Colonic mucosa (tissue), 4 donors: ENCODE results near the gene MYOM3. TPM values are rescaled to one million over a fixed set of nuclear protein-coding genes. Genes with fewer than 3 reads are reported as not detected.

Experiments used
- DNase-seq: peaks from one replicate; pipeline ENCODE4 v3.0.0-alpha.2; 2020
- H3K27ac ChIP-seq: fragments of 200-600 bp; one replicate; pipeline ENCODE4 v1.8.0; 2021
- H3K27me3 ChIP-seq: fragments of 200-600 bp; one replicate; pipeline ENCODE4 v1.8.0; 2021
- H3K36me3 ChIP-seq: fragments of 200-600 bp; one replicate; pipeline ENCODE4 v1.8.0; 2021
- H3K4me1 ChIP-seq: fragments of 200-600 bp; one replicate; pipeline ENCODE4 v1.8.0; 2021; ENCODE audit warnings: mild to moderate bottlenecking
- H3K4me3 ChIP-seq: fragments of 200-600 bp; one replicate; pipeline ENCODE4 v1.8.0; 2021
- H3K9ac ChIP-seq, 2 donors: one replicate each; pipeline ENCODE4 v1.7.0; 2013; ENCODE audit warnings: control low read depth in 2 of 2, low read depth in 2 of 2, low read length in 2 of 2
- H3K9me3 ChIP-seq: fragments of 200-600 bp; one replicate; pipeline ENCODE4 v1.8.0; 2021
- intact Hi-C: fragments of 100-400 bp; cut with DNase I; formaldehyde crosslinking; loops from one replicate; pipeline ENCODE4 v1.14.1; 2022
- total RNA-seq, 2 donors: library from RNA; stranded (reverse); fragmentation: NEBNext Ultra II Directional in 1 of 2; extraction: Animal tissue kit (Norgen Biotek cat#: 25700) in 1 of 2; gene quantifications; one replicate each; pipeline ENCODE4 v1.2.1, GENCODE V29; 2021
- TF ChIP-seq, protein P1 (sequence below): fragments of 200-600 bp; IDR thresholded peaks from one replicate; pipeline ENCODE4 v1.8.0; 2022; ENCODE audit warnings: antibody characterized with exemption, mild to moderate bottlenecking
- donor health status: healthy.
- donor health status: DM: no; HTN: no; CAD: no.
- donor health status: DM: no; HTN: no; CAD: no.

MYOM3 gene
- total RNA-seq, 2 donors from 2014 or later: 1.8 to 3.3 TPM

DNA sequence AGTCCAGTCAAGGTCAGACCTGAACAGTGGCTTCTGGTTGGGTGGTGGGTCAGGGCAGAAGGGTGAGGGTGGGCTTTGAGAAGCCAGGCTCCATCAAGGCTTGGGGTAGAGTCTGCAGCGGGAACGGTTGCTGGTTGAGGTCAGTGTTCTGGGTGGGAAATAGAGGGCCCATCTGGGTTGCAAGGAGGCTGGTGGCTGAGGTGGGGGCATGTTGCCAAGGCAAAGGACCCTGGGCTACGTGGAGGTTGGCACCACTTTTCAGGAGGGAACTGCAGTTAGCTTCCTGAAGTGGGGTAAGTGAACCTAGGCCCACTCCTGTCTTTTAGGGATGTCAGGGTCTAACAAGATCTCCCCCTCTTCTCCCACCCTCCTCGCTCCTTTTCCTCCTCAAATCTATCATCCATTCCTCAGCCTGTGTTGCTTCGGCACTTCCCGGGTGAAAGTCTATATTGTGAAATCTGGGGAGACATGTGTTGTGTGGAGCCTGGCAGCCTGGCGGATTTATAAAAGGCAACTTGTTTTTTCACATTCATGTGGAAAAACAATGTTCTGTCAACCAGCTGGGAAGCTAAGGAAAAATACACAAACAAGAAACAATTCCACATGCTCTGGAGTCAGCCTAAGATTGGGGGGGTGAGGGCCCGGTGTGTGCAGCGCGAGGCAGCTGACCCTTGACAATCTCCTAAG, 29.5 kb upstream of the MYOM3 start:
- H3K4me3 ChIP-seq: no peak overlapping the region
- H3K9ac ChIP-seq: no peak overlapping the region
- no peaks in the 10 kb centered on the region for H3K9me3 ChIP-seq
- H3K36me3 ChIP-seq: no peaks in the 10 kb centered on the region
- TF ChIP-seq, protein P1, sequence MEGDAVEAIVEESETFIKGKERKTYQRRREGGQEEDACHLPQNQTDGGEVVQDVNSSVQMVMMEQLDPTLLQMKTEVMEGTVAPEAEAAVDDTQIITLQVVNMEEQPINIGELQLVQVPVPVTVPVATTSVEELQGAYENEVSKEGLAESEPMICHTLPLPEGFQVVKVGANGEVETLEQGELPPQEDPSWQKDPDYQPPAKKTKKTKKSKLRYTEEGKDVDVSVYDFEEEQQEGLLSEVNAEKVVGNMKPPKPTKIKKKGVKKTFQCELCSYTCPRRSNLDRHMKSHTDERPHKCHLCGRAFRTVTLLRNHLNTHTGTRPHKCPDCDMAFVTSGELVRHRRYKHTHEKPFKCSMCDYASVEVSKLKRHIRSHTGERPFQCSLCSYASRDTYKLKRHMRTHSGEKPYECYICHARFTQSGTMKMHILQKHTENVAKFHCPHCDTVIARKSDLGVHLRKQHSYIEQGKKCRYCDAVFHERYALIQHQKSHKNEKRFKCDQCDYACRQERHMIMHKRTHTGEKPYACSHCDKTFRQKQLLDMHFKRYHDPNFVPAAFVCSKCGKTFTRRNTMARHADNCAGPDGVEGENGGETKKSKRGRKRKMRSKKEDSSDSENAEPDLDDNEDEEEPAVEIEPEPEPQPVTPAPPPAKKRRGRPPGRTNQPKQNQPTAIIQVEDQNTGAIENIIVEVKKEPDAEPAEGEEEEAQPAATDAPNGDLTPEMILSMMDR: no peak
- H3K27me3 ChIP-seq: no peaks in the 10 kb centered on the region
- intact Hi-C loops: no loop called here
- no peak overlapping the region for H3K27ac ChIP-seq
- peaks cover 5% of the 10 kb centered on the region for H3K4me1 ChIP-seq
- no peak for DNase-seq

DNA sequence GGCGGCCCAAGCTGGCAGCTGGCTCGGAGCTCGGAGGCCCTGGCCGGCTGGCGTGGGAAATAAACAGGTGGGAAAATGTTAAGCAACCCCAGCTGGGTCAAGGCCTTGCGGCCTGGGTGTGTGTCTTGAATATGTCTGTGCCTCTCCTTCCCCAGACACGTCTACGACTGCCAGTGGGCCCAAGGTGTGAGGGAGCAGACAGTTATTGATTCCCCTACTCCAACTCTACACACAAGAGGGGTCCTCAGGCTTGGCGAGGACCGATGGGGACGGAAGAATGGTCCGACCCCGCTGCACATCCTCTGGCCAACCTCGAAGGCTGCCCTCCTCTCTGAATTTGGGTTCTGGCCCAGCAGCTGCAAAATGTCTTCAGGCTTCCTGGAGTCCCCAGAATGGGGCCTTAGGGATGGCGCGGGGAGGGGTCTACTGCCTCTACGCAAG, 28.8 kb upstream of the MYOM3 start:
- Histone ChIP-seq H3K4me3 (no peak overlapping the region), H3K36me3 (no peaks in the 10 kb centered on the region), H3K27ac (no peak overlapping the region), H3K9ac (no peak overlapping the region), H3K4me1 (peaks cover 5% of the 10 kb centered on the region), H3K9me3 (no peaks in the 10 kb centered on the region), H3K27me3 (no peaks in the 10 kb centered on the region)
- TF ChIP-seq, protein P1: no peak
- intact Hi-C loops: no loop called here
- no peak for DNase-seq

DNA sequence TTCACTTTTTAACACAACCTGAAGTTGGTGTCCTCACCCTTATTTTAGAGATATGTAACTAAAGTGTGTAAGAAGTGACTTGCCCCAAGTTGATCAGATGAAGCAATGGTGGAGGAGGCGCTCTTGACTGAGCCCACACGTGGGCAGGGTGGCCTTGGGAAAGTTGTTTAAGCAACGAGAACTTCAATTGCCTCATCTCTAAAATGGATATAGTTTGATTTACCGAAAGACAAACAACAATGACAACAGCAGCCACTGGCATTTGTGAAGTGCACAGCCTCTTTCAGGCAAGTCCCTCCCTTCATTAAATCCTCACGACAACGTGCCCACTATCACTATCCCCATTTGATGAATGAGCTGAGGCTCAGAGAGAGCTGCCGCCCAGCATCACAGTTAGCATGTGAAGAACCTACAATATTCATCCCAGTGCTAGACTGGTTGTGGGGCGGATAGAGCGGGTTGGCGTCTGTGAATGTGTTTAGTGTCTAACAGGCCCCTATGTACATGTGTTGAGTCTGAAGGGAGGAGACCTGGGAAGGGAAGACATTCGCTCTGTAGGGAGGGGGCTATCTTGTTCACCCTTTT, 28.0 kb upstream of the MYOM3 start:
- Histone ChIP-seq H3K4me1 (peaks cover 5% of the 10 kb centered on the region), H3K27me3 (no peaks in the 10 kb centered on the region), H3K9ac (no peak overlapping the region), H3K4me3 (no peak overlapping the region), H3K9me3 (no peaks in the 10 kb centered on the region), H3K27ac (no peak overlapping the region), H3K36me3 (no peaks in the 10 kb centered on the region)
- intact Hi-C loops: no loop called here
- no peak for DNase-seq
- TF ChIP-seq, protein P1: no peak

DNA sequence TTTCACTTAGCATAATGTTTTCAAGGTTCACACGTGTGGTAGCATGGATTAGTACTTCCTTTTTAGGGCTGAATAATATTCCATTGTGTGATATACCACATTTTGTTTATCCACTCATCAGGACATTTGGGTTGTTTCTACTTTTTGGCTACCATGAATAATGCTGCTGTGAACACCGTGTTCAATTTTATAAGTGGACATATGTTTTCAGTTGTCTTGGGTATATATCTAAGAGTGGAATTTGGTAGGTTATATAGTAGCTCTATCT, 27.2 kb upstream of the MYOM3 start:
- Histone ChIP-seq H3K36me3 (no peaks in the 10 kb centered on the region), H3K4me3 (no peak overlapping the region), H3K9me3 (no peaks in the 10 kb centered on the region), H3K27me3 (no peaks in the 10 kb centered on the region), H3K27ac (no peak overlapping the region), H3K4me1 (peaks cover 5% of the 10 kb centered on the region), H3K9ac (no peak overlapping the region)
- intact Hi-C loops: no loop called here
- no peak for DNase-seq
- TF ChIP-seq, protein P1: no peak

DNA sequence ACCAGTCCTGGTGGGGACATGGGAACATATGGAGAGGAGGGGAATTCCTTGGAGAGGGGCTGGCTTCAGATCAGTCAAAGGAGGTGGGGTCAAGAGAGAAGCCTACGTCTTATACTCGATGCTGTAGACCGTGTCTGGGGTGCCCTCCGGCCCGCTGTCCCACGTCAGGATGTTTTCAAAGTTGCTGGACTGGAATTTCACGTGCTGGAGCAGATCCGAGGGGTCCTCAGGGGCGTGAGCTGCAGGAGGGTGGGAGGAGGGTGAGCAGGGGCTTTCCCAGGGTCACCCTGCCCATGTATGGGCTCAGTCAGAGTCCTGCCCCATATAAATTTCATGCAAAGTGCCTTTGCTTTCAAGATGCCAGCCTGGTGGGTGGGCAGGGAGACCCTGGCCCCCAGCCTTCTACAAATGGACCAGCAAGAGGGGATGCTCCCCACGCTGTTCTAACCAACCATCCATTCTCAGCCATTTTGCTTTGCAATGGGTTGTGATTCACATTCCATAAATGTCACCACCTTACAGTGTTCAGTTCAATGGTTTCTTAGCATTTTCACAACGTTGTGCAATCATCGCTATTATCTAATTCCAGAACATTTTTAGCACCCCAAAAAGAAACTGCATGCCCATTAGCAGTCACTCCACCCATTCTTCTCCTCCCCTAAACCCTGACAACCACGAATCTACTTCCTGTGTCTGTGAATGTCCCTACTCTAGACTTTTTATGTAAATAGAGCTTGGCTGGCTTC, 26.7 kb upstream of the MYOM3 start:
- DNase-seq: no peak

More for the DNA sequence above, 26.7 kb upstream of the MYOM3 start:
- Histone ChIP-seq H3K36me3 (no peaks in the 10 kb centered on the region), H3K9me3 (no peaks in the 10 kb centered on the region), H3K27ac (no peak overlapping the region), H3K27me3 (no peaks in the 10 kb centered on the region), H3K9ac (no peak overlapping the region), H3K4me1 (peaks cover 4% of the 10 kb centered on the region), H3K4me3 (no peak overlapping the region)
- TF ChIP-seq, protein P1: no peak
- intact Hi-C loops: no loop called here
